ENCODE data around the gene POLR2I.

DNA sequence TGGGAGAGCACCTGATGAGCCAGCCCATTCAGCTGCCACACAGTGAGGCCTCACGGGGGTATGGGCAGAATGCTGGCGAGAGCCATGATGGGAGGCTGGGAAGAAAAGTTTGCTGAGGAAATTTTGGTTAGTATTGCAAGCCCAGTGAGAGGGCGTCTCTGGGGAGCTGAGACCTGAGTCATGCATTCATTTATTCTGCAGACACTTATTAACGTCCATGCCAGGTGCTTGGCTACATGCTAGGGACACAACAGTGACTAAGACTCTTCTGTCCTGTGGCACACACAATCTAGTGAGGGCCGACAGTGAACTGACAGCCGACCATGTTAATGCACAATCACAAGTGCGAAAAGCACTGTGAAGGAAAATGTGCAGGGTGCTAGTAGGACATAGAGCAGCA, 32.8 kb downstream of the POLR2I start:
- TF ChIP-seq, protein P1, sequence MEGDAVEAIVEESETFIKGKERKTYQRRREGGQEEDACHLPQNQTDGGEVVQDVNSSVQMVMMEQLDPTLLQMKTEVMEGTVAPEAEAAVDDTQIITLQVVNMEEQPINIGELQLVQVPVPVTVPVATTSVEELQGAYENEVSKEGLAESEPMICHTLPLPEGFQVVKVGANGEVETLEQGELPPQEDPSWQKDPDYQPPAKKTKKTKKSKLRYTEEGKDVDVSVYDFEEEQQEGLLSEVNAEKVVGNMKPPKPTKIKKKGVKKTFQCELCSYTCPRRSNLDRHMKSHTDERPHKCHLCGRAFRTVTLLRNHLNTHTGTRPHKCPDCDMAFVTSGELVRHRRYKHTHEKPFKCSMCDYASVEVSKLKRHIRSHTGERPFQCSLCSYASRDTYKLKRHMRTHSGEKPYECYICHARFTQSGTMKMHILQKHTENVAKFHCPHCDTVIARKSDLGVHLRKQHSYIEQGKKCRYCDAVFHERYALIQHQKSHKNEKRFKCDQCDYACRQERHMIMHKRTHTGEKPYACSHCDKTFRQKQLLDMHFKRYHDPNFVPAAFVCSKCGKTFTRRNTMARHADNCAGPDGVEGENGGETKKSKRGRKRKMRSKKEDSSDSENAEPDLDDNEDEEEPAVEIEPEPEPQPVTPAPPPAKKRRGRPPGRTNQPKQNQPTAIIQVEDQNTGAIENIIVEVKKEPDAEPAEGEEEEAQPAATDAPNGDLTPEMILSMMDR (IDR thresholded peaks at IDR 0.05): no peak
- no peak for TF ChIP-seq POLR2A (IDR thresholded peaks at IDR 0.05)

All from testis (tissue), 2 donors.